Epithelial cell of proximal tubule (primary cell): ENCODE data around the gene IGSF9. TPM values are rescaled to one million over a fixed set of nuclear protein-coding genes. Genes with fewer than 3 reads are reported as not detected.

Source experiments
- DNase-seq: peaks from one replicate; pipeline ENCODE4 v3.0.0-alpha.2; 2011; ENCODE audit warnings: low read depth
- H3K4me3 ChIP-seq: 2 replicates; pipeline ENCODE4 v1.5.1; 2011; ENCODE audit warnings: low read depth, mild to moderate bottlenecking, low read length
- total RNA-seq: library from RNA; depleted of rRNA; stranded (reverse); fragments of >200 nt; gene quantifications from 2 replicates; pipeline ENCODE4 v1.2.3, GENCODE V29; 2015
- TF ChIP-seq, protein P1 (sequence below): conservative IDR thresholded peaks from 2 replicates; pipeline ENCODE4 v1.5.1; 2012; ENCODE audit warnings: low read depth, mild to moderate bottlenecking, low read length

The IGSF9 gene
- total RNA-seq, 1 donor from 2014 or later, result 1.4 TPM

DNA sequence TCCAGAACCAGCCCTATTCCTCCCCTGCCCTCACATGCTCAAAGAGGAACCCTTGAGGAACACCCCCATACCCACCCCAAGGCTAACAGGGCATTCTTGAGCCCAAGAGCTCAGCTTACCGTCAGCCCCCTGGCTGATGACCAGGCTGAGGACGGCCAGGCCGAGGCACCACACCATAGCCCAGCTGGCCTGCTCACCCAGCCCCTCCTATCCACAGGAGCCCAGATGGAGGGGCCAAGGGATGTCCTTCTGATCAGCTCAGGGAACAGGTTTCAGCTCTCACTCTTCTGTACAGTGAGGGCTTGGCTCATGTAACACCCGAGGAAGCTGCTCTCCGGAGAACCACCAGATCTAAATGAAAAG lies 2.2 kb downstream of the IGSF9 start:
- no peak overlapping the region for H3K4me3 ChIP-seq
- no peak for DNase-seq
- TF ChIP-seq, protein P1, sequence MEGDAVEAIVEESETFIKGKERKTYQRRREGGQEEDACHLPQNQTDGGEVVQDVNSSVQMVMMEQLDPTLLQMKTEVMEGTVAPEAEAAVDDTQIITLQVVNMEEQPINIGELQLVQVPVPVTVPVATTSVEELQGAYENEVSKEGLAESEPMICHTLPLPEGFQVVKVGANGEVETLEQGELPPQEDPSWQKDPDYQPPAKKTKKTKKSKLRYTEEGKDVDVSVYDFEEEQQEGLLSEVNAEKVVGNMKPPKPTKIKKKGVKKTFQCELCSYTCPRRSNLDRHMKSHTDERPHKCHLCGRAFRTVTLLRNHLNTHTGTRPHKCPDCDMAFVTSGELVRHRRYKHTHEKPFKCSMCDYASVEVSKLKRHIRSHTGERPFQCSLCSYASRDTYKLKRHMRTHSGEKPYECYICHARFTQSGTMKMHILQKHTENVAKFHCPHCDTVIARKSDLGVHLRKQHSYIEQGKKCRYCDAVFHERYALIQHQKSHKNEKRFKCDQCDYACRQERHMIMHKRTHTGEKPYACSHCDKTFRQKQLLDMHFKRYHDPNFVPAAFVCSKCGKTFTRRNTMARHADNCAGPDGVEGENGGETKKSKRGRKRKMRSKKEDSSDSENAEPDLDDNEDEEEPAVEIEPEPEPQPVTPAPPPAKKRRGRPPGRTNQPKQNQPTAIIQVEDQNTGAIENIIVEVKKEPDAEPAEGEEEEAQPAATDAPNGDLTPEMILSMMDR, result no peak

DNA sequence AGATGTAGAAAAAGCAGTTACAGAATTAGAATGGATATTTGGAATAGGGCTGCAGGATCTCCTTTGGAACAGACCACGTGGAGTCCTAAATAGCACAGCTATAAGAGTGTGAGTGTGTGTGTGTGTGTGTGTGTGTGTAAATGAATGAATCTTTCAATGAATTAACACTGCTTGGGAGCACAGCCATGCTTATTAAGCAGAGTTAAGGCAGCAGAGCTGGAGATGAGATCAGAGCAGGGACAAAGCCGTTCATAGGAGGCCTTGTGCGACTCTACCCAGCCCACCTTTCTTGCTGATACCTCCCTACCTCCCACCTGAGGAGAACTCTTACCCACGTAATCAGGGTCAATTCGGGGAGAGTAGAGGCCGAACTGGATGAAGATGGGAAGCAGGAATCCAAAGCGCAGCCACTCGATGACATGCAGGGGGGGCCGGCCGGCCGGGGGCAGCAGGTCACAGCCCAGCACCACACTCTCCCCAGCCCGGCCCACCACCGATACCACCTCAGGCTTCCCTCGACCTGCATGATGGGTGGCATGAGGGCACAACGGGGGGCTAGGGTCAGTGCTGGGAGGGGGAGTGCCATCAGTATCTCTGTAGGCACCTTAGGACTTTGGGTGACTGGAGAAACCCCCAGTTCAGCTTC lies 2.7 kb downstream of the IGSF9 start:
- TF ChIP-seq, protein P1, result no peak
- no peak for DNase-seq
- no peak overlapping the region for H3K4me3 ChIP-seq

DNA sequence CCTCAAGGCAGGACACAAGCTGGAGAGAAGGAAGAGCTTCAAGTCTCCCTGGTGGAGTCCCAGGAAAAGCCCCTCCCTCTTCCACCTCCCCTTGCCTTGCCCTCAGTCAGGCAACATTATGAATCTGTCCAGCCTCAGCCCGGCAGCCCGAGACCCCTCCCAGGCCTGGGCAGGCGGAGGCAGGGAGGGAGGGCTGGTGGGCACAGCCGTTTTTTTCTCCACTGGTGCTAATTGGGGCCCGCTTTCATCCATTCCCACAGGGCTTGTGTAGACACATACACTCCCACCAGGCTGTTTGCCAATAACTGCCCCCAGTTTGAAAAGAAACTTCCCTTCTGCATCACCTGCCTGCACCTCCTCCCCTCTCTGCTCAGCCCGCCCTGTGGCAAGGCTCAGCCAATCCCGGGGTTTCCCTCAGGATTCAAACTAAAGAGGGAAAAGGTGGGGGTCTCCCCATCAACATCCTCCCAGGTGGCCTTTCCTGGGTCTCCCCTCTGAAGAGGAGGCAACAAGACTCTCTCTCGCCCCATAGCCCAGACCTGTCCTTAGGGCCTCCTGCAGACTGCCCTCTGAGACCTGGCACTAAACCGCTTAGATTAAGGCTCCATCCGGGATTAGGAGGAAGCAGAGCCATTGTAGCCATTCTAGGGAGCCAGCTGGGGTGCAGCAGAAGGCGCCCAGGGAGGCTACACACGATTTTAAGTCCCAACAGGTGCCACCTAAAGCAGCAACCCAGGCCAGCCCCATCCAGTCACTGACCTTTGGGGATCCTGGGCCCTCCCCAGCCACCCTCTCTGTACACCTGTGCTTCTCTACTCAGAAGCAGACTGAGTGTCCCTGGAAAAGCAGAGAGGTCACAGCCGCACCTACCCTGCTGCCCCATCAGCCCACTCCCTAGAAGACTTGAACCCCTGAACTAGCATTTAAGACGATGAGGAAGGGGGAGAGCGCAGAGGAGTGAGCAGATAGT lies 3.5 kb downstream of the IGSF9 start:
- no peak overlapping the region for H3K4me3 ChIP-seq
- DNase-seq, result no peak
- TF ChIP-seq, protein P1, result no peak

DNA sequence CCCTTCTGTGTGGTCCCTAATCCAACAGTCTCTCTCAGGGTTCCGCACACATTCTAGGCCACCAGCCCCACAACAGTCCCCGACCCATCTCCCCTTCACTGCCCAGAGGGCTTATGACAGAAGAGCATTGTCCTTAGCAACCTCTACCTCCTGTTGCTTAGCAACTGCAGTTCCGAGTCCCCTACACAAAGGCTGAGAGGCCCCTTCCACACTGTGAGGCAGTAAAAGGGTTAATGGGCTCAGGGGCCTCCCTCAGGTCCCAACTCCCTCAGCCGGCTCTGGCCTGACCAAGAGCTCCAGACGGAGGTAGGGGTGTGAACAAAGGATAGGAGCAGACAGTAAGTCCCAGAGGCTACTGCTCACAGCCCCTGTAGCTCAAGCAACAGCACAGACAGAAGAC lies 4.3 kb downstream of the IGSF9 start:
- TF ChIP-seq, protein P1, result no peak
- no peak for DNase-seq
- no peak overlapping the region for H3K4me3 ChIP-seq

DNA sequence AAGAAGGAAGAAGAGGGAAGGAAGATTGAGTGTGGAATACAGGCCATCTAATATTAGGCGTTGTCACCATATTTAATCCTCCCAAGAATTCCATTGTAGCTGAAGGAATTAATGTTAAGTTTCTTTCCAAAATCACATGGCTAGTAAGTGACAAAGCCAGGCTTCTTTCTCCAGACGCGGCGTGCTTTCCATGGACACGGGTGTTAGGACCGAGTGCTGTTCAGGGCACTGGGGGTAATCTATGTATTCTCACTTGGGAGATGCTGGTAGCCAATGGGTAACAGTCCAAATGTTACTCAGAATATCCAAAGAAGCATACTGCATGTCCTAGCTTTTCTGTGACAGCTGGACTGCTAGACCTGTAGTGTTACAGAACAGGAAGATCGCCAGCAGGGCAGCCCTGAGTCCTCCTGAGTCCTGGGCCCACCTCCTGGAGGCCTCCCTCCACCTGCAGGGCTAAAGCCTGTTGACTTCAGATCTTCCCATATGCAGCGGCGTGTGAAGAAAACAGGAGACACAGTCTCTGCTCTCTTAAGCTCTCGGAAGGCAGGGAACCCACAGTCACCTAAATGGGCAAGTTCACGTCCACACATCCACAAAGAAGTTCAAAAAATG lies 5.3 kb downstream of the IGSF9 start:
- TF ChIP-seq, protein P1, result no peak
- no peak overlapping the region for H3K4me3 ChIP-seq
- no peak for DNase-seq

DNA sequence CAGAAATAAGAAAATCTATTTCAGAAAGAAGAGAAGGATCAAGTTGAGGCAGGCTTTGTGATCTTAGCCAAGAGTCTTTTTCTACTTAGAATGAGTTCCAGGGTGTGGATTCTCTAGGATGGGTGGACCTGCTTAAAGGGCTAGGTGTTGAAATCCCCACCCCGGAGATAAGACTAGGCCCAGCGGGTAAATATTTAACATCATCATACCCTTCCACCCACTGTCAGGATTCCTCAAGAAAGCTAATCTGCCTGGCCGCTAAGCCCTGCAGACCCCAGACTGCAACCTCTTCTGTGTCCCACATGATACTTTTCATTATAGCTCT lies 5.8 kb downstream of the IGSF9 start:
- H3K4me3 ChIP-seq, result no peak overlapping the region
- DNase-seq, result no peak
- TF ChIP-seq, protein P1, result no peak
